SJCRH30 (cell line): ENCODE data around the gene PDCD2. TPM values are rescaled to one million over a fixed set of nuclear protein-coding genes. Genes with fewer than 3 reads are reported as not detected.
A peak's percentile ranks its signal among the peaks of the same experiment; 100 is the strongest.

ENCODE experiments used
- DNase-seq, 2 experiments: peaks; one replicate each; pipeline ENCODE4 v3.0.0-alpha.2; 2015 to 2020
- H3K27ac ChIP-seq: fragments of 250-450 bp; sonication (Bioruptor Pico); 2 replicates; pipeline ENCODE4 v1.5.1; 2020; ENCODE audit warnings: mild to moderate bottlenecking, moderate library complexity
- H3K27me3 ChIP-seq: fragments of 250-450 bp; sonication (Bioruptor Pico); 2 replicates; pipeline ENCODE4 v1.5.1; 2020; ENCODE audit warnings: mild to moderate bottlenecking, moderate library complexity
- H3K36me3 ChIP-seq: fragments of 250-450 bp; sonication (Bioruptor Pico); 2 replicates; pipeline ENCODE4 v1.5.1; 2020; ENCODE audit warnings: mild to moderate bottlenecking, moderate library complexity
- H3K4me1 ChIP-seq: fragments of 250-450 bp; sonication (Bioruptor Pico); 2 replicates; pipeline ENCODE4 v1.5.1; 2020; ENCODE audit warnings: mild to moderate bottlenecking, moderate library complexity
- H3K4me3 ChIP-seq: fragments of 250-450 bp; sonication (Bioruptor Pico); 2 replicates; pipeline ENCODE4 v1.5.1; 2020; ENCODE audit warnings: mild to moderate bottlenecking, moderate library complexity
- H3K9me3 ChIP-seq: fragments of 250-450 bp; sonication (Bioruptor Pico); replicated peaks from 2 replicates; pipeline ENCODE4 v1.5.1; 2020; ENCODE audit warnings: mild to moderate bottlenecking, moderate library complexity
- total RNA-seq: library from RNA; depleted of rRNA; stranded (reverse); fragments of >200 nt; shearing (Covaris generic); gene quantifications from 2 replicates; pipeline ENCODE4 v1.2.3, GENCODE V29; 2014

PDCD2 gene
- total RNA-seq, 1 experiment from 2014 or later: 93.1 TPM

DNA sequence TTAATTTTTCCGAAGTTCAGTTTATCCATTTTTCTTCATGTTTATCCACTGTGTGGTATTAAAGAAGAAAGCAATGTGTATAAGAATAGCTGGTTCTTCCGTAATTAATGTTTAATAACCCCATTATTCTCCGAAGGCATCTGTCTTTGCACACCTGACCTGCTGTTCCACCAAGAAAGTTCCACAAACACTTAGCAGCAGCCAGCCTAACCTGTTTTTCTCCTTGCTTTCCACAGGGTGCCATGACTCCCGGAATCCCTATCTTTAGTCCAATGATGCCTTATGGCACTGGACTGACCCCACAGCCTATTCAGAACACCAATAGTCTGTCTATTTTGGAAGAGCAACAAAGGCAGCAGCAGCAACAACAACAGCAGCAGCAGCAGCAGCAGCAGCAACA lies 22.9 kb downstream of the PDCD2 start:
- Histone ChIP-seq H3K36me3 (peaks cover 60% of the 10 kb centered on the region), H3K9me3 (no peaks in the 10 kb centered on the region), H3K4me3 (no peak overlapping the region), H3K27ac (no peak overlapping the region), H3K27me3 (no peaks in the 10 kb centered on the region), H3K4me1 (no peaks in the 10 kb centered on the region)
- DNase-seq: no peak

DNA sequence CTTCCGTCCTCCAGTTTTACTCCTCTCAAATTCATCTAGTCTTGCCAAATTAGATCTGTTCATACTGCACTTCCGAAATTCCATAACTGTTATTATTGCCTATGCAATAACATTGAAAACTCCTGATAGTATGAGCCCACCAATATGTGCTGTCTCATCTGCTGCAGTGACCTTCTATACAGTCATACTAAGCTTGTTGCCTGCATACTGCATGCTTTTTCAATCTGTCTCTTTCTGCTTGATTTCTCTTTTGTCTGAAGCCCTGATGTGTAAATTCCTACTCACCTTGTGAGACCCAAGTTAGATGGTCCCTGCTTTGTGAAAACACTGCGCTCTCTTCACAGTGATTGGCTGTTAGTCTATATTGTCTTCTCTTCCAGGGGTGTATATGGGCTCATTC lies 29.1 kb downstream of the PDCD2 start:
- no peaks in the 10 kb centered on the region for H3K27me3 ChIP-seq
- H3K36me3 ChIP-seq: peaks cover 24% of the 10 kb centered on the region
- H3K4me3 ChIP-seq: peak overlapping the region; percentile 92
- no peaks in the 10 kb centered on the region for H3K4me1 ChIP-seq
- no peaks in the 10 kb centered on the region for H3K9me3 ChIP-seq
- no peak overlapping the region for H3K27ac ChIP-seq
- DNase-seq: no peak

DNA sequence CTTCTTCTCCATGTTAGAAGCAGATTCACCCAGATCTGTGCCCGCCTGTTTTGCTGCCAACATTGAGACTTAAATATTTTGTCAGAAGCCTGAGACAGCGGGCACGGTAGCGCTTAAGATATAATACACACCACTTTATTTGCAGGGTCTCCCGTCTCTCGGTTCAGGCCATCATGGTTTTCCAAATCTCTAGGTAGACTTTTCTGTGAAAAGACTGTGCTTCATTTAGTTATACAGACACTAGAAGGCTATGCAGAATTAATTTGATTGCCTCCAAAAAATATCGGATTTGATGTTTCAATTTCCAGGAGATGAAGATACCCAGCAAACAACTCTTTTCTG lies 29.7 kb downstream of the PDCD2 start:
- no peaks in the 10 kb centered on the region for H3K9me3 ChIP-seq
- H3K4me3 ChIP-seq: peak overlapping the region; percentile 92
- no peaks in the 10 kb centered on the region for H3K27me3 ChIP-seq
- DNase-seq: no peak
- peak overlapping the region; percentile 77 for H3K27ac ChIP-seq
- peaks cover 22% of the 10 kb centered on the region for H3K36me3 ChIP-seq
- H3K4me1 ChIP-seq: no peaks in the 10 kb centered on the region

DNA sequence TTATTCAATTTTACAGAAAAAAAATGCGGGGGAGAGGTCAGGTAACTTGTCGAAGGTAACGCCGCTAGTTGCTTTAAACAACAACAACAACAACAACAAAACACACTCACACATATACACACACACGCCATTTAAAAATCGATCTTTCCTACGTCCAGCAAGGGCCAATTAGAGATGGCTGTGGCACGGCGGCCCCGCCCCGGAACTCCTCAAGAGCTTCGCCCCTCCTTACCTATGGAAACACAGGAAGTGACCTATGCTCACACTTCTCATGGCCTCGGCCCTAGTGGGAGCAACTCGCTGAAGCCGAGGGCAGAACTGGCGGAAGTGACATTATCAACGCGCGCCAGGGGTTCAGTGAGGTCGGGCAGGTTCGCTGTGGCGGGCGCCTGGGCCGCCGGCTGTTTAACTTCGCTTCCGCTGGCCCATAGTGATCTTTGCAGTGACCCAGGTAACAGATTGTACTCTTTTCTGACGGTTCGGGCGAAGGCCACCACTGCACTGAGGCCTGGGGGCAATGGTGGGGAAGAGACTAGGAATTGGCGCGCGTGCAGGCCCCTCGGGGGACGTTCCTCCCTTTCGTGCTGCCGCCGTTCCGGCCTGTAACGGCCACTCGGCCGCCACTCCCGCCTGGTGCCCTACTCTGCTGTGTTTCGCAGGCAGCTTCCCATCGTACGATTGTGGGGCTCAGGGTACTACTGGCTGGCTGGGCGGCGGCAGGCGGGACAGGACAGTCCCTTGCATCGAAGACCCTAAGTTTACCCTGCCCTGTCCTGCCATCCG lies 30.2 kb downstream of the PDCD2 start, which contains the start of gene TBP:
TBP (plus strand) TSS at position 357 of the 783 bp plus-strand sequence. CDS start 2,661 bp downstream, outside the sequence.
- H3K36me3 ChIP-seq: peaks cover 17% of the 10 kb centered on the region
- no peaks in the 10 kb centered on the region for H3K9me3 ChIP-seq
- H3K4me3 ChIP-seq: peak within 1 kb of the TSS; percentile 92
- H3K27me3 ChIP-seq: no peaks in the 10 kb centered on the region
- peak; percentile 97 for DNase-seq
- no peaks in the 10 kb centered on the region for H3K4me1 ChIP-seq
- H3K27ac ChIP-seq: peak within 1 kb of the TSS; percentile 77

DNA sequence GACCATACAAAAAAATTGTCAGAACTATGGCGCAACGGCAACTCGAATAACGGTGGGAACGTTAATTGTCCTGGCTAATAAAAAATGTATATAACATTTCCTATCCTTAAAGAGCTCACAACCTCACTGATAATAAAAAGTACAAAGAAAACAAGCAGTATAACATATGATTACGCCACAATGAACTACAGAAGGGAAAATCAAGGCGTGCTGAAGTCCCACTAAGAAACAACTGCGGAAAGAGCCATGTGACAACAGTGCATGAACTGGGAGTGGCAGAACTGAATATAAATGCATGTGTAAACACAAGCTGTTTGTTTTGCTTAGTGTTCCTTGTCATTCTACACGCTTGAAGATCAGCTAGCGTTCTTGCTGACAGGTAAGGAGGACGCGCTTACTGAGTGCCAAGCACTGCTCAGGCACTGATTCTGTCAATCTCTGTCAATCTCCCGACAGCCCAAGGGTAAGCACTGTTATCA lies 30.9 kb downstream of the PDCD2 start:
- Histone ChIP-seq H3K9me3 (no peaks in the 10 kb centered on the region), H3K27me3 (no peaks in the 10 kb centered on the region), H3K36me3 (peaks cover 16% of the 10 kb centered on the region), H3K4me1 (no peaks in the 10 kb centered on the region), H3K27ac (peak overlapping the region; percentile 77; the same call in 1 of the 2 replicates), H3K4me3 (peak overlapping the region; percentile 92)
- DNase-seq: no peak

DNA sequence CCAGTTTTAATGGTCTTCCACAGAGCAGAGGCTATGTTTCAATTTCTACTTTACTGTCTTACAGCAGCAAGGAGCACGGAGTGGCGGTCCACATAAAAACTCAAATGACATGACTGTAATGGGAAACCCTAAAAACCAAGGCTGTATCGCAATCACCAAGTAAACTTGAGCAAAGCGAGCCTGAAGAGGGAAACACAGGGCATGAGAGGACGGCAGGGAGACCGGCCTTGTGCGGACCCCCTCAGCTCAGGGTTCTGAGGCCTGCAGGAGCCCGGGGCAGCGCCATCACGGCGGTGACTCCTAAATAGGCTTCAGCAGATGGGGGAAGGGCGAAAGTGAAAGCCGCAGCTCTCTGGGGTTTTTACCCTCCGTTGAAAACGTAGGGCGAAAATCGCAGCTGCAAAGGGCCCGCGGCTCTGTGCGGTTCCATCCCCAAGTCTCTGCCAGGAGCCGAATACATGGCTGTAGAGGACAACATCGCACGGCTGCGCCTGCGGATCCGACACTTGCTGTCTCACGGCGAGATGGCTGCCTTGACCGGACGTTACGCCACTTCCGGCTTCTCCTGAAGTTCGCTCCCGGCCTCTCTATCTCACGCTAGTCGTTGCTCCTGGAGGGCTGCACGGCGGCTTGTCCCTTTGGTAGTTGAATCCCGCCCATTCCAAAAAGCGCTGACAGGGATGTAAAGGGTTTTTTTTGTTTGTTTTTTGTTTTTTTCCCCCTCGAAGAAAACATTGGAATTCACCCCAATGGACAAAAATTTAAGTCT lies 31.5 kb downstream of the PDCD2 start, which contains the start of gene PSMB1:
PSMB1 (minus strand) TSS at position 543 of the 769 bp plus-strand sequence; CDS start at position 478, 65 bp downstream.
- Histone ChIP-seq H3K9me3 (no peaks in the 10 kb centered on the region), H3K27me3 (no peaks in the 10 kb centered on the region), H3K4me3 (peak within 1 kb of the TSS; percentile 92), H3K4me1 (no peaks in the 10 kb centered on the region), H3K27ac (peak within 1 kb of the TSS; percentile 77), H3K36me3 (peaks cover 18% of the 10 kb centered on the region)
- peak; percentile 94 to 95 for DNase-seq

DNA sequence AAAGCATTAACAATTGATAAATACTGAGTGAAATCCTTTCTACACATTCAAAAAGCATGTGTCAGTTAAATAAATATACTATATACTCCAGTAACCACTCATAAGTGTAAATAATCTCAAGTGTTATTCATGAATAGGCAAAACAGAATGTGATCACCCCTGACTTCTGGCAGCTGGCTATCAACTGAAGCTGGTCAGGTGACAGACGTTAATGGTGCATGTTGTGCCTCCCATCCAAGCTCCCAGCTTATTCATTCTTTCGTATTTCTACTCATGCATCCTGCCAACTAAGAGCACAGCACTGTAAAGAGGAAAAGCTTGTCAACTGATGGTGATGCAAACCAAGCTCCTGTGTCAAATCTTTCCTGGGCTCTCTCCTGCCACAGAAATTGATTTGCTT lies 39.0 kb downstream of the PDCD2 start:
- H3K36me3 ChIP-seq: peaks cover 84% of the 10 kb centered on the region
- no peaks in the 10 kb centered on the region for H3K9me3 ChIP-seq
- no peak for DNase-seq
- H3K27ac ChIP-seq: no peak overlapping the region
- H3K27me3 ChIP-seq: no peaks in the 10 kb centered on the region
- no peak overlapping the region for H3K4me3 ChIP-seq
- no peaks in the 10 kb centered on the region for H3K4me1 ChIP-seq

DNA sequence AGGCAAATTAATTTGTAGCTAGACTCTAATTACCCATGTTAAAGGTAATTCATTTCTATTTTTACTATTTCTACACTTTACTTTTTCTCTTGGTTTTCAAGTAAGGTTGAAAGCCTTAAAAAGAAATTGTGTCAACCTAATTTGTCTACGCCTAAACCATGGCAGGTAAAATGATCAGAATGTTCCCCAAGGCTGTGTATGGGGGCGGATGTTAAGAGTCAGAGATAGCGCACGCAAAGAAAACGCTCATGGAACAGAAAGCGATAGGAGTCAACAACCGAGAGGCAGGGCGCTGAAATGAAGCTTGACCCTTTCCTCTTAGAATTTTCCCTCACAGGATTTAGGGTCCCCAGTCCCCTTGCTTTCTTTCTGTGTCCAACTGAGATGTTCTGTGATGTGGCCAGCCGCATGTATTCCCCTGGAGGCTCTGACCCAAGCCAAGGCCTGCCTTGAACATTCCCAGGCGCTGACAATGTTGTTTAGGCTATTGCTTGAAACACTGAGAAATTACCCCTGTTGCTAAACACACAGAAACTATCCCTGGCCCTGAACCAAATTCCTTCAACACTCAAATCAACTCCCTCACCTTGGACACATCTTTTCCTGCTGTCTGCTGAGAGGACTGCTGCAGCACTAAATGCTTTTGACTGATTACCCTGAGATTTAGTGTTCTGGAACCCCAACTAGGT lies 42.3 kb downstream of the PDCD2 start:
- Histone ChIP-seq H3K9me3 (no peaks in the 10 kb centered on the region), H3K4me3 (no peak overlapping the region), H3K36me3 (peaks cover 95% of the 10 kb centered on the region), H3K27ac (no peak overlapping the region), H3K4me1 (no peaks in the 10 kb centered on the region), H3K27me3 (no peaks in the 10 kb centered on the region)
- no peak for DNase-seq

DNA sequence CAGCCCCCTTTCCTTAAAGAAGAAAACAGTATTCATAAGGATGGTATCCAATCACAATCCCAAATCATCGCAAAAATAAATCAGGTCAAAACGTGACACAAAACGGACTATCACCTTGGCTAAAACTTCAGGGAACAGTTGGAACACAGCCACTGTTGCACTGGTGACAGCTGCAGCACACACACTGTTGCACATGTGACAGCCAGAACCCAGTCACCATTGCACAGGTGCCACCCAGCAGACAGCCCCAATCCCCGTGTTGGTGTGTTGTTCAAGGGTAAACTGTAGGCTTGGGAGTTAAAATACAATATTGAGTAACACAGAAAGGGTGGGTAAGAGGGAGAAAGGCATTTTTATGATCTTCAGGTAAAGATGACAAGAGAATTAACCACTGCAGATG lies 47.1 kb downstream of the PDCD2 start:
- DNase-seq: no peak
- no peak overlapping the region for H3K27ac ChIP-seq

DNA sequence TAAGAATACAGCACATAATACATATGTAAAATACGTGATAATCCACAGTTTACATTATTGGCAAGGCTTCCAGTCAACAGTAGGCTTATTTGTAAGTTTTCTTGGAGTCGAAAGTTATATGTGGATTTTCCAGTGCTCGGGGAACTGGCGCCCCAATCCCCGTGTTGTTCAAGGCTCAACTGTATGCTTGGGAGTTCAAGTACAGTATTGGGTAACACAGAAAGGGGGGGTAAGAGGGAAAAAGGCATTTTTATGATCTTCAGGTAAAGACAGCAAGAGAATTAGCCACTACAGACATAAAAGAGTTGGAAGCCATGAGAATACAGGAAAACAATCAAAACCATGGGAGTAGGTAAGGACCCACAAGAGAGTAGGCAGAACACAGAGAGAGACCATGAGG lies 47.8 kb downstream of the PDCD2 start:
- H3K27ac ChIP-seq: no peak overlapping the region
- no peak overlapping the region for H3K4me3 ChIP-seq
- H3K36me3 ChIP-seq: peaks cover 79% of the 10 kb centered on the region
- no peaks in the 10 kb centered on the region for H3K27me3 ChIP-seq
- H3K4me1 ChIP-seq: no peaks in the 10 kb centered on the region
- no peak for DNase-seq
- no peaks in the 10 kb centered on the region for H3K9me3 ChIP-seq

More for the DNA sequence above, 47.1 kb downstream of the PDCD2 start:
- H3K9me3 ChIP-seq: no peaks in the 10 kb centered on the region
- no peaks in the 10 kb centered on the region for H3K4me1 ChIP-seq
- H3K4me3 ChIP-seq: no peak overlapping the region
- H3K27me3 ChIP-seq: no peaks in the 10 kb centered on the region
- H3K36me3 ChIP-seq: peaks cover 85% of the 10 kb centered on the region

DNA sequence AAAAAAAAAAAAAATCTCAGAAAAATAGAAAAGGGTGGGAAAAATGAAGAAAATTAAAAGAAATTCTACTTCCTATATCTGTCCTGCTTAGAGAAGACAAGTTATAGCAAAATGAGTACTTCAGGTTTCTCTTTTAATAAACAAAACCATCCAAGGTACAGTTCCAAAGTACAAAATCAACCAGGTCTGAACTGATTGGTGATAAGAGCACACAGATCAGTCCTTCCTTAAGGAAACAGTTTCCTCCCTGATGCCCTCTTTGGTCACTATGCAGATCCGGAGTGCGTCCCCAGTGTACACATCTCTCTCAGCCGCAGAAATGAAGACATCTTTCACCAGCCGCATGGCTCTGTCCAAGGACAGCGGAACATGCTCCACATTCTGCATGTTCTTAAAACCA lies 49.4 kb downstream of the PDCD2 start:
- no peaks in the 10 kb centered on the region for H3K4me1 ChIP-seq
- no peak for DNase-seq
- H3K27ac ChIP-seq: no peak overlapping the region
- no peak overlapping the region for H3K4me3 ChIP-seq
- no peaks in the 10 kb centered on the region for H3K27me3 ChIP-seq
- no peaks in the 10 kb centered on the region for H3K9me3 ChIP-seq
- H3K36me3 ChIP-seq: peaks cover 66% of the 10 kb centered on the region

DNA sequence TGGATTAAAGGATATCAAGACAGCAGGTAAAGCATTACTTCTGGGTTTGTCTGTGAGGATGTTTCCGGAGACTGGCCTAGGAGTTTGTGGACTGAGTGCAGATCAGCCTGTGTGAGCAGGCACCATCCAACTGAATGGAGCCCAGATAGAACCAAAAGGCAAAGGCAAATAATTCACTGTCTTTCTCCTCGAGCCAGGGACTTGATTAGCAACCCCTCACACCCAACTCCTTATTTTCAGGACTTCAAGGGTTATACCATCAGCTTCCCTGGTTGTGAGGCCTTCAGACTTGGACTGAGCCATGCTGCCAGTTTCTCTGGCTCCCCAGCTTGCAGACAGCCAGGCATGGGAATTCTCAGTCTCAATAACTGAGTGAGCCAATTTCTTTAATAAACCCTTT lies 50.6 kb downstream of the PDCD2 start:
- H3K27ac ChIP-seq: no peak overlapping the region
- H3K9me3 ChIP-seq: no peaks in the 10 kb centered on the region
- H3K27me3 ChIP-seq: no peaks in the 10 kb centered on the region
- no peaks in the 10 kb centered on the region for H3K4me1 ChIP-seq
- DNase-seq: no peak
- H3K36me3 ChIP-seq: peaks cover 55% of the 10 kb centered on the region
- no peak overlapping the region for H3K4me3 ChIP-seq

DNA sequence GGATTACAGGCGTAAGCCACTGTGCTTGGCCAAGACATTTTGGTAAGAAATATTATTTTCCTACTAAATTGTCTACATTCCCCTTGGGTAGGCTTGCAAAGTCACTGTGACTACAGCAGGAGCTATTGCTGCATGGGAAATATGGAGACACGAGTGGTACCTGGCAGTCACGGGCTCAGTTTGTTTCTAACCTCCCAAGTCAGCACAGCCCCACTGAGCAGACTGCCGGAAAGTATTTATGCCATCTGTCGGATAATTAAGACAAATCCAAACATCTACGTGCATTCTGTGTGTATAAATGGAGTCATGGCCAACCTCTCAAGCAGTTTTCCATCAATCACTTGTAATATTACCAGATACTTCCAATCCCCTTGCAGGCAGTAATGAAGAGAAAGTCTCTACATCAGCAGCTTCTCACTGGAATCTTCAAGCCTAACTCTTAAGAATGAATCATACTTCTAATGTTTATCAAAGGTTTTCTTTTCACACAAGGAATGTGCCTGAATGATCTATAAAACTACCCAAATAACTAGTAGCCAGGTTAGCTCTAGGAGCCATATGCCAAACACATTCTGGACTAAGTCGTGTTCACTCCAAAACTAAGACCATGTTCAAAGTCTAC lies 51.5 kb downstream of the PDCD2 start:
- no peak for DNase-seq
- H3K27ac ChIP-seq: no peak overlapping the region
- H3K9me3 ChIP-seq: no peaks in the 10 kb centered on the region
- no peaks in the 10 kb centered on the region for H3K27me3 ChIP-seq
- no peak overlapping the region for H3K4me3 ChIP-seq
- peaks cover 47% of the 10 kb centered on the region for H3K36me3 ChIP-seq
- no peaks in the 10 kb centered on the region for H3K4me1 ChIP-seq

DNA sequence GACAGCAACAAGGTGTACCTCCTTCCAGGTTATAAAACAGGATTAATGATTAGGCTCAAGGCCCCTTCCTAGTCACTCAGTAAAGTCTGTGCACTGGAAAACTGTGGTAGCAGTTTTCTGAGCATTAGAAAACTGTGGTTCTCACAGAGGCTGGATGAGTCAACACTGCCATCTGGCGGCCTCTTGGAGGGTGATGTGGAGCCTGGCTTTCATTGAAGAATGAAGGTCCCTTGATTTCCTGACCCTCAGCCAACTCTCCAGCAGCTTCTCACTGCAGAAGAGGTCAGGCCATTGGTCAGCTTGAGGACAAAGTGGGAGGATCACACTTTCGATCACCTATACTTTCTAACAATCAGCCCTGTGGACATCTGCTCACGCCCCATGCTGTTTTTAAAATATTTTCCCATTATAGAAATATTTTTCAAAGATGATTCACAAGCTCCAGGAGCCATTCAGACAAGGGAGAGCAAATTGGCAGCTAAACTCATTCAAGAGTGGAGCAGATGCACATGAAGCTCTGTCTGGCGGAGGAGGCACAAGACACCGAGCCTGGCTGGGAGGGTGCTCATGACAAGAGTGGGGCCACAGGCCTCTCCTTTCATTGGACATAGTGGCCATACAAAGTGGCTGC lies 54.5 kb downstream of the PDCD2 start:
- H3K4me3 ChIP-seq: no peak overlapping the region
- H3K36me3 ChIP-seq: peaks cover 19% of the 10 kb centered on the region
- H3K9me3 ChIP-seq: no peaks in the 10 kb centered on the region
- H3K4me1 ChIP-seq: no peaks in the 10 kb centered on the region
- DNase-seq: peak; percentile 60 to 90
- H3K27ac ChIP-seq: no peak overlapping the region
- H3K27me3 ChIP-seq: 0 out of 2 replicates have a peak, but pooled peaks cover 3% of the 10 kb centered on the region
